ENCODE results near the gene GEMIN5.

GEMIN5 gene

GRCh38 chr5:154858972-154859871 is 78.8 kb downstream of the GEMIN5 start:
- peak; percentile 33 for DNase-seq (ENCODE audit: low read depth, low spot score)
- peak overlapping the region; percentile 96 for H3K4me3 ChIP-seq (ENCODE audit: low read length)

DNA sequence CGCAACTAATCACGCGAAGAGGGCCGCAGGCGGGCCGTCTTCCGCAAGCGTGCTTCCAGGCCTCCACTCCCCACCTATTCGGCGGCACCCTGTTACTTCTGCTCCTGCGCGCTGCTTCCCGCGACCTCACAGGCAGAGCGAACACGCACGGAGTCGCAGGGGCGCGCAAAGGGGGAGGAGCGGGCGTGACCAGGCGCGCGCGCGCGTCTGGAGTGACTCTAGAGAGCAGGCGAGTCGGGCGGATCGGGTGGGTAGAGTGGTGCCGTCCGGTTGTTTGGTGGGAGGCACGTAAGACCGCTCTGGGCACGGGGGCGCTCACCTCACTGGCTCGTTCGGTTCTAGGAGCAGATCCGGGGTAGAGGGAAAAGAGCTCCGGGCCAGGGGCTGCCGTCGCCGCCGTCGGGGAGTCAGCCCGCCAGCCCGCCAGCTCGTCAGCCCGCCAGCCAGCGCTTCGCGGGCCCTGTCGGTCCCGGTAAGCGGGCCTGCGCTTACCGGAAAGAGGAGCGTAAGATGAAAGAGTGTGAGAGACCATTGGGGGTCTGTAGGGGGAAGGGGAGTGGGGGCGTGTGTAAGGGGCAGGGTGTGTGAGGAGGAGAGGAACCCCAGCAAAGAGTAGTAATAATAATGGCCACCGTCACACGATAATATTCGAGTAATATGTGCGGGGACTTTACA is 79.6 kb downstream of the GEMIN5 start, which contains the start of gene CNOT8:
TSS of gene CNOT8 (plus strand) at position 331 of the 675 bp plus-strand sequence. CDS start 4,652 bp downstream, outside the sequence.
- peak; percentile 97 for DNase-seq (ENCODE audit: low read depth, low spot score)
- peak within 1 kb of the TSS; percentile 96 for H3K4me3 ChIP-seq (ENCODE audit: low read length)

DNA sequence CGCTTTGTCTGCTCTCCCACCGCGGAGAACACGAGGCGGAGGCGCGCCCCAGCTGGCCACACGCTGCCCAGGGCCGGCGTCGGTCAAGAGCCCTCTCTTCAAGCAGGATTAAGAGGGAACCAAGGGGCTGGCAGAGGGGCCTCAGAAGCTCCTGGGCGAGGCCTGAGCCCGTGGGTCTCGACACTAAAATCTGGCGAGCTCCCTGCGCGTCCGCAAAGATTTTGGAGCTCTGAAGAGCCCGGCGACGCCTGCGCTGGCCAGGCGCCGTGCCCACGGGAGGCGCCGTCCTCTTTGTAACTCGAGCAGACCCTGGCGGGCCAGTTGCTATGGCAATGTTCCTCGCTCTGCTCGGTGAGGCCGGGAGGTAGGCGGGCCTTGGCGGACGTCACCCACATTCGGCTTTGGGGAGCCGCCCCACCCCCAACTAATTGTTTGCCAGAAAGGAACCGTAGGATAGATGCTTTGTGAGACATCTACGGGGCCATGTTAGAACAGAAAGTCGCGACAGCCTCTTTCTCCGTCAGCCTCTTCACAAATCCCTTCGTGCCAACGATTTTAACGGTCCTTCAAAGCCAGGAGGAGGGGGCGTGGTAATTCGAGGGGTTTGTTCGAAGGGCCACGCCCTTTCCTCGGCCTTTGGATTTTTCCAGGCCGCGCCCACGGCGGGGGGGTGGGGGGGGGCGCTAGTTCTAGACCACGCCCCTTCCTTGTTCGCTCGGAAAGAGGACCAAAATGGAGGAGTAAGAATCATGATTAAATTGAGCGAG is 80.3 kb downstream of the GEMIN5 start:
- DNase-seq (ENCODE audit: low read depth, low spot score): peak; percentile 92
- peak overlapping the region; percentile 96 for H3K4me3 ChIP-seq (ENCODE audit: low read length)

- H3K4me3 ChIP-seq (ENCODE audit: low read length): no peak overlapping the region
- no peak for DNase-seq (ENCODE audit: low read depth, low spot score)
Measured at GRCh38 chr5:154851351-154851750, 86.7 kb downstream of the GEMIN5 start.

DNA sequence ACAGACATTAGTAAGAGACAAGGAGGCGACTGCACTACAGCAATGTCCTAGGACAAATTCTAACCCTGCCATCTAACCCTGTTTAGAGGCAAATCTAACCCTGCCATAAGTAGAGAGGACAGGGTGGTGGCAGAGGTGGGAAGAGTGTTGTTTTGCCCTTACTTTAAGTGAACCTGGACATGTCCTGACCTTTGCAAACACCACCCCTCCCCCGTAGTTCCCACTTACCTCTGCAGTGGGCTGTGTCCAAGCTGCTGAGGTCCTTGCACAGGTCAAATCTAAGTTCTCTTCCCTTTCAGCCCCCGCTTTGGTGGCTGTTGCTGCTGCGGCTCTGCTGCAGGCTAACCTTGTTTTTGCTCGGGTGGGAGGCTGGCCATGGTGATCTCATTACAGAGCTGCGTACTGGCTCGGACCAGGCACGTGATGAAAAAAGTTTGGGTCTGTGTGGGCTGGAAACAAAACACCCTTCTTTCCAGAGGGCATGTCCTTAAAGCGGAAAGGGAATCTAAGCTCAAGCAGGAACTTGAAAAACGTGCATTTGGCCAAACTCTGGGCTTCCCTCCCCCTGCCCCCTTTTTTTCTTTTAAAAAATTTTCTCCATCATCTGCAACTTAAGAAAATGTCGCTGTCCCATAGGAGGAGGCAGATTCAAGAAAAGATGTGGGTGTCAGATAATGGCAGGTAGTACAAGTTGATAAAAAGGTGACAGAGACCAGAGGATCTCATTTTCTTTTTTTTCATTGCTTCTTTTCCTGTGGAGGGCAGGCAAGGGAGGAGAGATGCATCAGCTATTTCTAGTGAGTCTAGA is 87.6 kb downstream of the GEMIN5 start, which contains the start of gene FAXDC2:
TSS of gene FAXDC2 (minus strand) at position 349 of the 808 bp plus-strand sequence. CDS start 12,425 bp downstream, outside the sequence.
- DNase-seq (ENCODE audit: low read depth, low spot score): no peak
- H3K4me3 ChIP-seq (ENCODE audit: low read length): no peak within 1 kb of the TSS

DNA sequence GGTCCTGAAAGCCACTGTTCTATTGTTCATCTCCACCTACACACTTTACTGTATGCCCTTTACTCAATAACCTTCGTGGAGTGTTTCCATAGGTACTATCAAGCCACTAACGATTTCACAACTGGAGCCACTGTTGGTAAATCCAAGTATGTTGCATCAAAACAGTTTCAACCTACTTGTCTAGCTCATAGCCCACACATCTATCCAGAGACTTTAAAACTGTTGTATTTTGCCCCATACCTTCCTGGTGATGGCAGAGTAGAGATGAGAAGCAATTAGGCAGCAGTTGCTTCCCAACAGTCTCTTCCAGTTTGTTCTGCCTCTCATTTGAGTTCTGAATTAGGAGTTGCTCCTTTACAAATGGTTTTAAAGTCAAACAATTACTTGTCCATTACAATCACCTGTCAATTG is 88.2 kb downstream of the GEMIN5 start:
- no peak overlapping the region for H3K4me3 ChIP-seq (ENCODE audit: low read length)
- DNase-seq (ENCODE audit: low read depth, low spot score): no peak

- no peak overlapping the region for H3K4me3 ChIP-seq (ENCODE audit: low read length)
Measured at GRCh38 chr5:154849264-154849785, 88.7 kb downstream of the GEMIN5 start.

GRCh38 chr5:154844809-154845208 is 93.2 kb downstream of the GEMIN5 start:
- no peak for DNase-seq (ENCODE audit: low read depth, low spot score)

More at GRCh38 chr5:154849264-154849785, 88.7 kb downstream of the GEMIN5 start:
- no peak for DNase-seq (ENCODE audit: low read depth, low spot score)

GRCh38 chr5:154842689-154843530 is 95.1 kb downstream of the GEMIN5 start:
- no peak for DNase-seq (ENCODE audit: low read depth, low spot score)
- H3K4me3 ChIP-seq (ENCODE audit: low read length): no peak overlapping the region

More at GRCh38 chr5:154844809-154845208, 93.2 kb downstream of the GEMIN5 start:
- no peak overlapping the region for H3K4me3 ChIP-seq (ENCODE audit: low read length)

DNA sequence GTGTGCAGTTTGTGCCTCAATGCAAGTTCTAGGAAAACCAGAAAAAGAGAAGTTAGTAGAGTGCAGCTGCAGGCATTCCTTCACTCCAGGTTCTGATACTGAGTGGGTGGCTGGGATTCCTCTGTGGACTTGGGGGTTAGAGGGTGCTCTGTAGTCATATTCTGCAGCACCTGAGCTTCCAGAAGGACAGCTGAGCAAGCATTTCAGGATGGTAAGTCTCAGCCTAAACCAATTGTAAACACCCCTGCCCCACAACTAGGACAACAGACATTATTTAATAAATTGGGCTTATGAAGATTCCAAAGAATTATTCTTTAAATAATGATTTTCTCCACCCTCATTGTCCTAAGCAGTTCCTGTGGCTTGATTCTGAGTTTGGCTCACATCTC is 96.7 kb downstream of the GEMIN5 start:
- DNase-seq (ENCODE audit: low read depth, low spot score): no peak
- H3K4me3 ChIP-seq (ENCODE audit: low read length): no peak overlapping the region

DNA sequence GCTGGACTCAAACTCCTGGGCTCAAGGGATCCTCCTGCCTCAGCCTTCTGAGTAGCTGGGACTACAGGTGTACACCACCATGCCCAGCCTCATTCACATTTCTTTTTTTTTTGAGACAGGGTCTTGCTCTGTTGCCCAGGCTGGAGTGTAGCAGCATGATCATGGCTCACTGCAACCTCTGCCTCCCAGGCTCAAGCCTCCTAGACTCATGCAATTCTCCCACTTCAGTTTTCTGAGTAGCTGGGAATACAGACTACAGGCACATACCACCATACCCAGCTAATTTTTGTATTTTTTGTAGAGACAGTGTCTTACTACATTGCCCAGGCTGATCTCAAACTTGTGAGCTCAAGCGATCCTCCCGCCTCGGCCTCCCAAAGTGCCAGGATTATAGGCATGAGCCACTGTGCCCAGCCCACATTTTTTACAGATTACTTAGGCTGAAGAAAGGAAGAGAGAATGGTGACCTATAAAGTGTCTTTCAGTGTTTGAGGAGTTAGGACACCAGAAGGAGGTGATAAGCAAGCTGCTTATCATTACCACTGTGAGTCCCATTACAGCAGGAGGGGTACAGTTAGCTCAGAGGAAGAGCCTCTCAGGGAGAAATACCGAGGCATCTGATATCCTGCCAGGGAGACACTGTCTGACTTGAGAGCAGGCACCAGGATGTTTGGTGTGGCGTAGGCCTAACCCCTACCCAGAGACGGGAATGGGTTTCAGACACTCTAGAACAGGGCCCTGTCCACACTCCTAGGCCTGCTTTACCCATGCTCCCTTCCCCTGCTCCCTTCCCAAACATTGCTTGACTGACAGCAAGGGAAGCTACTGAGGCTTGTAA is 97.4 kb downstream of the GEMIN5 start:
- H3K4me3 ChIP-seq (ENCODE audit: low read length): no peak overlapping the region
- DNase-seq (ENCODE audit: low read depth, low spot score): no peak

Measured in Jurkat, Clone E6-1 (cell line).